ENCODE data around the gene SLC1A1.
"Not testable (repeated sequence)": the region's sequence is repeated elsewhere in the genome, so short reads cannot be mapped to it uniquely, and the experiment has no call there.

SLC1A1 gene

GRCh38 chr9:4581861-4582565, 91.7 kb downstream of the SLC1A1 start:
- no peak for DNase-seq

- no peak for DNase-seq
Measured at GRCh38 chr9:4583001-4583400, 92.7 kb downstream of the SLC1A1 start.

GRCh38 chr9:4584636-4585035, 94.4 kb downstream of the SLC1A1 start:
- no peak for DNase-seq

- no peak for DNase-seq
Measured at GRCh38 chr9:4585135-4585534, 94.9 kb downstream of the SLC1A1 start.

- no peak for DNase-seq
Measured at GRCh38 chr9:4588721-4589120, 98.5 kb downstream of the SLC1A1 start.

GRCh38 chr9:4590430-4591122, 100.3 kb downstream of the SLC1A1 start:
- DNase-seq, result no peak

- no peak for DNase-seq
Measured at GRCh38 chr9:4591123-4591500, 100.8 kb downstream of the SLC1A1 start.

- no peak for DNase-seq
Measured at GRCh38 chr9:4592295-4592694, 102.0 kb downstream of the SLC1A1 start.

- no peak for DNase-seq
Measured at GRCh38 chr9:4592886-4593285, 102.6 kb downstream of the SLC1A1 start.

- no peak for DNase-seq
Measured at GRCh38 chr9:4594545-4594944, 104.3 kb downstream of the SLC1A1 start.

- DNase-seq, result no peak
Measured at GRCh38 chr9:4594994-4595393, 104.7 kb downstream of the SLC1A1 start.

- no peak for DNase-seq
Measured at GRCh38 chr9:4596165-4596922, 106.1 kb downstream of the SLC1A1 start.

GRCh38 chr9:4600368-4600767, 110.1 kb downstream of the SLC1A1 start:
- no peak for DNase-seq

GRCh38 chr9:4603830-4604229, 113.6 kb downstream of the SLC1A1 start:
- no peak for DNase-seq

GRCh38 chr9:4604678-4605095, 114.4 kb downstream of the SLC1A1 start:
- DNase-seq, result peak; percentile 67

GRCh38 chr9:4606033-4606432, 115.8 kb downstream of the SLC1A1 start:
- not testable (repeated sequence) for DNase-seq

- DNase-seq, result no peak
Measured at GRCh38 chr9:4614627-4615026, 124.4 kb downstream of the SLC1A1 start.

- no peak for DNase-seq
Measured at GRCh38 chr9:4615251-4615650, 125.0 kb downstream of the SLC1A1 start.

- no peak for DNase-seq
Measured at GRCh38 chr9:4615778-4616177, 125.5 kb downstream of the SLC1A1 start.

- DNase-seq, result no peak
Measured at GRCh38 chr9:4617752-4618151, 127.5 kb downstream of the SLC1A1 start.

- DNase-seq, result no peak
Measured at GRCh38 chr9:4618700-4619099, 128.4 kb downstream of the SLC1A1 start.

- no peak for DNase-seq
Measured at GRCh38 chr9:4620057-4620765, 129.9 kb downstream of the SLC1A1 start.

GRCh38 chr9:4620881-4621555, 130.8 kb downstream of the SLC1A1 start:
- DNase-seq, result no peak
